ENCODE results near the gene SIRPA. TPM values are rescaled to one million over a fixed set of nuclear protein-coding genes. Genes with fewer than 3 reads are reported as not detected.
"Not testable (repeated sequence)": the region's sequence is repeated elsewhere in the genome, so short reads cannot be mapped to it uniquely, and the experiment has no call there.

SIRPA gene
- total and polyA plus RNA-seq, 2 experiments from 2014 or later, result 16.0 to 18.6 TPM

- Histone ChIP-seq H3K9me3 (ENCODE audit: low read depth) (no peaks in the 10 kb centered on the region), H4K20me1 (ENCODE audit: insufficient read depth, poor library complexity, severe bottlenecking) (no peaks in the 10 kb centered on the region), H3K27me3 (no peaks in the 10 kb centered on the region), H3K36me3 (replicated peaks; ENCODE audit: insufficient read depth, low read depth) (no peaks in the 10 kb centered on the region), H3K4me2 (no peak overlapping the region), H3K9me2 (replicated peaks; ENCODE audit: insufficient read depth) (no peaks in the 10 kb centered on the region), H3K27ac (no peak overlapping the region), H3K79me2 (no peaks in the 10 kb centered on the region), H3K4me3 (no peak overlapping the region), H2AFZ (no peak overlapping the region), H3K4me1 (ENCODE audit: insufficient read depth) (peaks cover 11% of the 10 kb centered on the region)
- no peak for TF ChIP-seq EZH2 (IDR thresholded peaks at IDR 0.05; ENCODE audit: borderline replicate concordance)
- TF ChIP-seq EZH2phosphoT487 (IDR thresholded peaks at IDR 0.05; ENCODE audit: low read depth, severe bottlenecking, unreplicated experiment), result no peak
- TF ChIP-seq, protein P1, sequence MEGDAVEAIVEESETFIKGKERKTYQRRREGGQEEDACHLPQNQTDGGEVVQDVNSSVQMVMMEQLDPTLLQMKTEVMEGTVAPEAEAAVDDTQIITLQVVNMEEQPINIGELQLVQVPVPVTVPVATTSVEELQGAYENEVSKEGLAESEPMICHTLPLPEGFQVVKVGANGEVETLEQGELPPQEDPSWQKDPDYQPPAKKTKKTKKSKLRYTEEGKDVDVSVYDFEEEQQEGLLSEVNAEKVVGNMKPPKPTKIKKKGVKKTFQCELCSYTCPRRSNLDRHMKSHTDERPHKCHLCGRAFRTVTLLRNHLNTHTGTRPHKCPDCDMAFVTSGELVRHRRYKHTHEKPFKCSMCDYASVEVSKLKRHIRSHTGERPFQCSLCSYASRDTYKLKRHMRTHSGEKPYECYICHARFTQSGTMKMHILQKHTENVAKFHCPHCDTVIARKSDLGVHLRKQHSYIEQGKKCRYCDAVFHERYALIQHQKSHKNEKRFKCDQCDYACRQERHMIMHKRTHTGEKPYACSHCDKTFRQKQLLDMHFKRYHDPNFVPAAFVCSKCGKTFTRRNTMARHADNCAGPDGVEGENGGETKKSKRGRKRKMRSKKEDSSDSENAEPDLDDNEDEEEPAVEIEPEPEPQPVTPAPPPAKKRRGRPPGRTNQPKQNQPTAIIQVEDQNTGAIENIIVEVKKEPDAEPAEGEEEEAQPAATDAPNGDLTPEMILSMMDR (IDR thresholded peaks at IDR 0.05; ENCODE audit: poor library complexity), result no peak
- no peak for DNase-seq (ENCODE audit: low spot score)
- 94% methylated on average over 12 of the region's 12 CpGs for WGBS (ENCODE audit: low lambda C conversion rate, missing lambda C conversion rate)
Measured at GRCh38 chr20:1918491-1919165, 23.4 kb downstream of the SIRPA start.

DNA sequence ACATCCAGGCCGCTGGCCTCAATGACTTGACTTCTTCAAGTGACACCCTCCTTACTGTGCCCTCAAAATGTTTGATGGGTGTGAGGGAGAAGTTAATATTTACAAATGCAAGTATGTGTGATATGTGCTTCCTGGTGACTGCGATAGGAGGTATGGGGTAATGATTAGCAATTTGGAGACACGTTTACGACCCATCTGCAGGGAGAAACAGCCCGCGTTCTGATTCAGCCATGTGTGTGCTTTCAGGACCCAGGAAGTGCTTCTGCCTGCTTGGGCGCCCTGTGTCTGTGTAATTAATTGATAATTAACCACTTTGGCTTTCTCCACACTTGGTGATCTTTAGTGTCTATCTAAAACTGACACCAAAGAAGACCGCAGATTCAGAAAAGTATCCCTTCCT lies 25.0 kb downstream of the SIRPA start:
- no peaks in the 10 kb centered on the region for H4K20me1 ChIP-seq (ENCODE audit: insufficient read depth, poor library complexity, severe bottlenecking)

DNA sequence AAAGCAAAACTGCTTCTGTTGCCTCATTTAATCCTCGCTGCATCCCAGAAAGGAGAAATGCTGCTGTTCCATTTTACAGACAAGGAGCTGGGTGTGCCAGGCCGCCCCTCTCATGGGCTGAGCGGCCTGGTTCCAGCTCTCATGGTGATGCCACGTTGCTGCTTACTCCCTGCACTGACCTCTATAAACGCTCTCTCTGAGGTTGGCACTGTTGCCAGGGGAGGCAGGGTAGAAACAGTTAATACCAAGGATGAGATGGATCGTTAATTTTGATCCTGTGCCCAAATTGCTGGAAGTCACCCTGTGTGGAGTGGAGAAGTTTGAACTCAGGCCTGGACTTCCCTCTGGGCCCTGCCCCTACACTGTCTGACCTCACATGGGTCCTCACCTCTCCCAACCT lies 25.6 kb downstream of the SIRPA start:
- H3K4me1 ChIP-seq (ENCODE audit: insufficient read depth), result peaks cover 11% of the 10 kb centered on the region
- H3K9me3 ChIP-seq (ENCODE audit: low read depth), result no peaks in the 10 kb centered on the region
- peak overlapping the region; percentile 80 for H3K27ac ChIP-seq
- no peak overlapping the region for H2AFZ ChIP-seq
- no peaks in the 10 kb centered on the region for H3K27me3 ChIP-seq
- H3K4me2 ChIP-seq, result peak overlapping the region; percentile 64
- H3K9me2 ChIP-seq (replicated peaks; ENCODE audit: insufficient read depth), result no peaks in the 10 kb centered on the region
- no peak overlapping the region for H3K4me3 ChIP-seq
- H4K20me1 ChIP-seq (ENCODE audit: insufficient read depth, poor library complexity, severe bottlenecking), result no peaks in the 10 kb centered on the region
- H3K36me3 ChIP-seq (replicated peaks; ENCODE audit: insufficient read depth, low read depth), result no peaks in the 10 kb centered on the region
- TF ChIP-seq EZH2 (IDR thresholded peaks at IDR 0.05; ENCODE audit: borderline replicate concordance), result no peak
- TF ChIP-seq, protein P1 (IDR thresholded peaks at IDR 0.05; ENCODE audit: poor library complexity), result no peak
- TF ChIP-seq EZH2phosphoT487 (IDR thresholded peaks at IDR 0.05; ENCODE audit: low read depth, severe bottlenecking, unreplicated experiment), result no peak
- H3K79me2 ChIP-seq, result no peaks in the 10 kb centered on the region
- WGBS (ENCODE audit: low lambda C conversion rate, missing lambda C conversion rate), result 87% methylated on average over 6 of the region's 6 CpGs
- DNase-seq (ENCODE audit: low spot score), result no peak

More for the DNA sequence above, 25.0 kb downstream of the SIRPA start:
- H3K27me3 ChIP-seq, result no peaks in the 10 kb centered on the region
- H3K36me3 ChIP-seq (replicated peaks; ENCODE audit: insufficient read depth, low read depth), result no peaks in the 10 kb centered on the region
- H3K9me3 ChIP-seq (ENCODE audit: low read depth), result no peaks in the 10 kb centered on the region
- peak overlapping the region; percentile 64 for H3K4me2 ChIP-seq
- H3K9me2 ChIP-seq (replicated peaks; ENCODE audit: insufficient read depth), result no peaks in the 10 kb centered on the region
- H2AFZ ChIP-seq, result no peak overlapping the region
- no peaks in the 10 kb centered on the region for H3K79me2 ChIP-seq
- TF ChIP-seq, protein P1 (IDR thresholded peaks at IDR 0.05; ENCODE audit: poor library complexity), result no peak
- TF ChIP-seq EZH2 (IDR thresholded peaks at IDR 0.05; ENCODE audit: borderline replicate concordance), result no peak
- no peak for TF ChIP-seq EZH2phosphoT487 (IDR thresholded peaks at IDR 0.05; ENCODE audit: low read depth, severe bottlenecking, unreplicated experiment)
- peak; percentile 63 for DNase-seq (ENCODE audit: low spot score)
- peak overlapping the region; percentile 80 for H3K27ac ChIP-seq
- H3K4me3 ChIP-seq, result no peak overlapping the region
- WGBS (ENCODE audit: low lambda C conversion rate, missing lambda C conversion rate), result 52% methylated on average over 8 of the region's 8 CpGs
- H3K4me1 ChIP-seq (ENCODE audit: insufficient read depth), result peaks cover 11% of the 10 kb centered on the region

GRCh38 chr20:1921985-1922384 lies 26.8 kb downstream of the SIRPA start:
- not testable (repeated sequence) for H3K27me3 ChIP-seq; H3K9me2 ChIP-seq (replicated peaks; ENCODE audit: insufficient read depth); H2AFZ ChIP-seq; H3K36me3 ChIP-seq (replicated peaks; ENCODE audit: insufficient read depth, low read depth); DNase-seq (ENCODE audit: low spot score); H3K4me3 ChIP-seq; H3K4me2 ChIP-seq; H3K79me2 ChIP-seq; H3K27ac ChIP-seq; H3K9me3 ChIP-seq (ENCODE audit: low read depth); H4K20me1 ChIP-seq (ENCODE audit: insufficient read depth, poor library complexity, severe bottlenecking)
- H3K4me1 ChIP-seq (ENCODE audit: insufficient read depth), result peaks cover 11% of the 10 kb centered on the region
- 78% methylated on average over 4 of the region's 4 CpGs for WGBS (ENCODE audit: low lambda C conversion rate, missing lambda C conversion rate)
